NT2/D1 (cell line): ENCODE data around the gene PRRG2.

Experiments
- SUZ12 ChIP-seq: IDR thresholded peaks from 2 replicates; pipeline ENCODE4 v1.6.1; 2011; ENCODE audit not compliant: insufficient read length, insufficient read depth; ENCODE audit errors: extremely low read depth
- YY1 ChIP-seq: IDR thresholded peaks from 2 replicates; pipeline ENCODE4 v1.6.1; 2011; ENCODE audit not compliant: insufficient read length, insufficient read depth

GRCh38 chr19:49590971-49591730 lies 10.0 kb downstream of the PRRG2 start, which contains the start of gene PRR12:
- TF ChIP-seq YY1, result no peak
- TF ChIP-seq SUZ12, result no peak
